ENCODE data around the gene OR9G4. TPM values are rescaled to one million over a fixed set of nuclear protein-coding genes. Genes with fewer than 3 reads are reported as not detected.

The OR9G4 gene
- total and polyA plus RNA-seq, 4 donors, result not detected

DNA sequence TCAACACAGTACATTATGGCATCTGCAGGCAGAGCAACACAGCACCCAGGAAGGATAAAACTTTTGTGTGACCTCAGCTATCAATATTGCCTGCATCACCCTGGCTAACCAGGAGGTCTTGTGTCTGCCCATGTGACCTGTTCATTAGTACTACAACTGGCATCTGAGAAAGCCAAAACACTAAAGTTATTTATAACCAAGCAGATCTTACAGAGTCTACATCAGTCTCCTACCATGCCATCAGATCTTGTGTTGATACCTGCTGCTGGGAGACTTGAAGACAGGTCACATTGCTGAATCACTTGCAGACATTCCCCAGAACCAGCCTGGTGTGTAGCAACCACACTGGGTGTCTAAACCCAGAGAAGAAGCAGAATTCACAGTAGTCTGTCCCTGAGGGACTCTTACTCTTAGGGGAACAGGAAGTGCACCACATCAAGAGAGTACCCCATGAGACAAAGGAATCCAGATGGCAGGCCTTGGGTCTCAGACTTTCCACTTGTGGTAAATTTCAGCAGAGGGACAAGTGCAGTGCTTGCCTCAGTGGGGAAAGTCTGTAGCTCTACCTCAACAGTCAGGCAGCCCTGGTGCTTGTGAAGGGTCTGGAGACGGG, 42.6 kb downstream of the OR9G4 start:
- no peaks in the 10 kb centered on the region for H3K4me1 ChIP-seq (ENCODE audit: control insufficient read depth in 4 of 4, insufficient read depth in 4 of 4, low read length in 3 of 4)
- WGBS, result 43% methylated on average over 1 of the region's 1 CpG
- TF ChIP-seq FOXA2 (IDR thresholded peaks at IDR 0.05), result no peak
- TF ChIP-seq, protein P1, sequence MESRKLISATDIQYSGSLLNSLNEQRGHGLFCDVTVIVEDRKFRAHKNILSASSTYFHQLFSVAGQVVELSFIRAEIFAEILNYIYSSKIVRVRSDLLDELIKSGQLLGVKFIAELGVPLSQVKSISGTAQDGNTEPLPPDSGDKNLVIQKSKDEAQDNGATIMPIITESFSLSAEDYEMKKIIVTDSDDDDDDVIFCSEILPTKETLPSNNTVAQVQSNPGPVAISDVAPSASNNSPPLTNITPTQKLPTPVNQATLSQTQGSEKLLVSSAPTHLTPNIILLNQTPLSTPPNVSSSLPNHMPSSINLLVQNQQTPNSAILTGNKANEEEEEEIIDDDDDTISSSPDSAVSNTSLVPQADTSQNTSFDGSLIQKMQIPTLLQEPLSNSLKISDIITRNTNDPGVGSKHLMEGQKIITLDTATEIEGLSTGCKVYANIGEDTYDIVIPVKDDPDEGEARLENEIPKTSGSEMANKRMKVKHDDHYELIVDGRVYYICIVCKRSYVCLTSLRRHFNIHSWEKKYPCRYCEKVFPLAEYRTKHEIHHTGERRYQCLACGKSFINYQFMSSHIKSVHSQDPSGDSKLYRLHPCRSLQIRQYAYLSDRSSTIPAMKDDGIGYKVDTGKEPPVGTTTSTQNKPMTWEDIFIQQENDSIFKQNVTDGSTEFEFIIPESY (IDR thresholded peaks at IDR 0.05), result no peak
- TF ChIP-seq HNF4A (conservative IDR thresholded peaks at IDR 0.05), result no peak
- TF ChIP-seq NR2F2 (IDR thresholded peaks at IDR 0.05), result no peak
- TF ChIP-seq RXRA (IDR thresholded peaks at IDR 0.05), result no peak
- TF ChIP-seq, protein P2, sequence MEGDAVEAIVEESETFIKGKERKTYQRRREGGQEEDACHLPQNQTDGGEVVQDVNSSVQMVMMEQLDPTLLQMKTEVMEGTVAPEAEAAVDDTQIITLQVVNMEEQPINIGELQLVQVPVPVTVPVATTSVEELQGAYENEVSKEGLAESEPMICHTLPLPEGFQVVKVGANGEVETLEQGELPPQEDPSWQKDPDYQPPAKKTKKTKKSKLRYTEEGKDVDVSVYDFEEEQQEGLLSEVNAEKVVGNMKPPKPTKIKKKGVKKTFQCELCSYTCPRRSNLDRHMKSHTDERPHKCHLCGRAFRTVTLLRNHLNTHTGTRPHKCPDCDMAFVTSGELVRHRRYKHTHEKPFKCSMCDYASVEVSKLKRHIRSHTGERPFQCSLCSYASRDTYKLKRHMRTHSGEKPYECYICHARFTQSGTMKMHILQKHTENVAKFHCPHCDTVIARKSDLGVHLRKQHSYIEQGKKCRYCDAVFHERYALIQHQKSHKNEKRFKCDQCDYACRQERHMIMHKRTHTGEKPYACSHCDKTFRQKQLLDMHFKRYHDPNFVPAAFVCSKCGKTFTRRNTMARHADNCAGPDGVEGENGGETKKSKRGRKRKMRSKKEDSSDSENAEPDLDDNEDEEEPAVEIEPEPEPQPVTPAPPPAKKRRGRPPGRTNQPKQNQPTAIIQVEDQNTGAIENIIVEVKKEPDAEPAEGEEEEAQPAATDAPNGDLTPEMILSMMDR (IDR thresholded peaks at IDR 0.05; ENCODE audit: low read depth, low read length, missing input control), result no peak
- no peak for TF ChIP-seq EGR1 (IDR thresholded peaks at IDR 0.05; ENCODE audit: low read depth in 2 of 2)
- no peak for TF ChIP-seq YY1 (IDR thresholded peaks at IDR 0.05)
- no peak for TF ChIP-seq RAD21 (IDR thresholded peaks at IDR 0.05)
- no peak for TF ChIP-seq FOXA1 (IDR thresholded peaks at IDR 0.05)
- no peak for TF ChIP-seq GABPA (IDR thresholded peaks at IDR 0.05 in 1 of 2, conservative IDR thresholded peaks at IDR 0.05 in 1 of 2)
- TF ChIP-seq JUND (IDR thresholded peaks at IDR 0.05), result no peak
- TF ChIP-seq HNF4G (IDR thresholded peaks at IDR 0.05), result no peak
- TF ChIP-seq TAF1 (conservative IDR thresholded peaks at IDR 0.05), result no peak
- TF ChIP-seq, protein P3, sequence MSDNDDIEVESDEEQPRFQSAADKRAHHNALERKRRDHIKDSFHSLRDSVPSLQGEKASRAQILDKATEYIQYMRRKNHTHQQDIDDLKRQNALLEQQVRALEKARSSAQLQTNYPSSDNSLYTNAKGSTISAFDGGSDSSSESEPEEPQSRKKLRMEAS (IDR thresholded peaks at IDR 0.05), result no peak

GRCh38 chr11:56700914-56701485, 47.5 kb downstream of the OR9G4 start:
- no peaks in the 10 kb centered on the region for H3K27me3 ChIP-seq (ENCODE audit: control insufficient read depth in 4 of 4, insufficient read depth in 4 of 4, low read length in 3 of 4)
- no peaks in the 10 kb centered on the region for H3K4me1 ChIP-seq (ENCODE audit: control insufficient read depth in 4 of 4, insufficient read depth in 4 of 4, low read length in 3 of 4)
- H3K9me3 ChIP-seq (ENCODE audit: control insufficient read depth in 4 of 4, low read length in 3 of 4), result no peaks in the 10 kb centered on the region
- WGBS, result 65% methylated on average over 8 of the region's 8 CpGs
- DNase-seq (ENCODE audit: low spot score), result no peak
- no peak overlapping the region for H3K9ac ChIP-seq (ENCODE audit: low read depth in 1 of 2, low read length in 2 of 2)
- H3K4me3 ChIP-seq (ENCODE audit: low read depth in 1 of 3, low read length in 3 of 3), result no peak overlapping the region
- H3K36me3 ChIP-seq (ENCODE audit: control insufficient read depth in 4 of 4, insufficient read depth in 3 of 4, low read depth in 1 of 4, low read length in 3 of 4), result no peaks in the 10 kb centered on the region
- no peak overlapping the region for H3K27ac ChIP-seq (ENCODE audit: low read depth in 1 of 2, low read length in 2 of 2)
- TF ChIP-seq HNF4G (IDR thresholded peaks at IDR 0.05) (no peak), TAF1 (conservative IDR thresholded peaks at IDR 0.05) (no peak)

More for the DNA sequence above, 42.6 kb downstream of the OR9G4 start:
- no peak for DNase-seq (ENCODE audit: low spot score)
- H3K27me3 ChIP-seq (ENCODE audit: control insufficient read depth in 4 of 4, insufficient read depth in 4 of 4, low read length in 3 of 4), result no peaks in the 10 kb centered on the region
- H3K36me3 ChIP-seq (ENCODE audit: control insufficient read depth in 4 of 4, insufficient read depth in 3 of 4, low read depth in 1 of 4, low read length in 3 of 4), result no peaks in the 10 kb centered on the region
- H3K9me3 ChIP-seq (ENCODE audit: control insufficient read depth in 4 of 4, low read length in 3 of 4), result no peaks in the 10 kb centered on the region
- H3K9ac ChIP-seq (ENCODE audit: low read depth in 1 of 2, low read length in 2 of 2), result no peak overlapping the region
- H3K27ac ChIP-seq (ENCODE audit: low read depth in 1 of 2, low read length in 2 of 2), result no peak overlapping the region
- H3K4me3 ChIP-seq (ENCODE audit: low read depth in 1 of 3, low read length in 3 of 3), result no peak overlapping the region
